GM12878 (cell line): Measurements from ENCODE around the gene OSBP. TPM values are rescaled to one million over a fixed set of nuclear protein-coding genes. Genes with fewer than 3 reads are reported as not detected.

Source experiments
- BMI1 ChIP-seq: fragments of 450-650 bp; IDR thresholded peaks from 2 replicates; pipeline ENCODE4 v1.6.1; 2016; ENCODE audit warnings: mild to moderate bottlenecking, moderate library complexity, borderline replicate concordance
- BRCA1 ChIP-seq: IDR thresholded peaks from 2 replicates; pipeline ENCODE4 v1.6.1; 2011; ENCODE audit warnings: low read depth, low read length, improper control_type of control experiment
- CBFB ChIP-seq: IDR thresholded peaks from 2 replicates; pipeline ENCODE4 v1.6.1; 2016; ENCODE audit warnings: antibody characterized with exemption, low read depth
- CHD1 ChIP-seq: IDR thresholded peaks from 2 replicates; pipeline ENCODE4 v1.6.1; 2012; ENCODE audit warnings: low read depth, low read length, improper control_type of control experiment
- FOXK2 ChIP-seq: fragments of 450-650 bp; IDR thresholded peaks from 2 replicates; pipeline ENCODE4 v1.6.1; 2017; ENCODE audit warnings: mild to moderate bottlenecking, moderate library complexity
- GABPA ChIP-seq: IDR thresholded peaks from 2 replicates; pipeline ENCODE4 v1.6.1; 2014; ENCODE audit warnings: antibody characterized with exemption, low read depth, mild to moderate bottlenecking, inconsistent platforms
- HDAC2 ChIP-seq: fragments of 200-600 bp; sonication (generic); IDR thresholded peaks from 2 replicates; pipeline ENCODE4 v1.6.1; 2017
- IKZF2 ChIP-seq, 2 experiments: fragments of 450-650 bp; IDR thresholded peaks; 2 replicates each; pipeline ENCODE4 v1.6.1; 2017; ENCODE audit warnings: mild to moderate bottlenecking in 2 of 2, moderate library complexity in 2 of 2
- MEF2A ChIP-seq: IDR thresholded peaks from 2 replicates; pipeline ENCODE4 v1.6.1; 2011; ENCODE audit warnings: low read depth, mild to moderate bottlenecking, low read length, moderate library complexity; ENCODE audit not compliant: insufficient read depth
- MYC ChIP-seq: IDR thresholded peaks from 2 replicates; pipeline ENCODE4 v1.6.1; 2011; ENCODE audit warnings: mild to moderate bottlenecking, low read length, moderate library complexity, inconsistent platforms; ENCODE audit not compliant: insufficient read depth, insufficient replicate concordance, insufficient read length, severe bottlenecking
- NR2C1 ChIP-seq: fragments of 450-650 bp; IDR thresholded peaks from 2 replicates; pipeline ENCODE4 v1.6.1; 2017; ENCODE audit warnings: antibody characterized with exemption, mild to moderate bottlenecking, moderate library complexity
- RELA ChIP-seq: fragments of 450-650 bp; IDR thresholded peaks from 2 replicates; pipeline ENCODE4 v1.8.0; 2014; ENCODE audit warnings: borderline replicate concordance; ENCODE audit not compliant: partially characterized antibody
- SMARCA5 ChIP-seq: fragments of 450-650 bp; IDR thresholded peaks from 2 replicates; pipeline ENCODE4 v1.6.1; 2017; ENCODE audit warnings: mild to moderate bottlenecking
- SMC3 ChIP-seq: IDR thresholded peaks from 2 replicates; pipeline ENCODE4 v1.6.1; 2011; ENCODE audit warnings: low read length, improper control_type of control experiment, borderline replicate concordance
- TBL1XR1 ChIP-seq: IDR thresholded peaks from 2 replicates; pipeline ENCODE4 v1.6.1; 2012; ENCODE audit warnings: low read depth, low read length, improper control_type of control experiment
- WRNIP1 ChIP-seq: IDR thresholded peaks from 2 replicates; pipeline ENCODE4 v1.6.1; 2011; ENCODE audit warnings: low read depth, low read length, improper control_type of control experiment, borderline replicate concordance
- ZNF217 ChIP-seq: fragments of 450-650 bp; IDR thresholded peaks from 2 replicates; pipeline ENCODE4 v1.6.1; 2017; ENCODE audit warnings: antibody characterized with exemption, mild to moderate bottlenecking
- ZNF274 ChIP-seq: IDR thresholded peaks from one replicate; pipeline ENCODE4 v1.8.0; 2011; ENCODE audit not compliant: insufficient read length, insufficient read depth
- ZZZ3 ChIP-seq: IDR thresholded peaks from 2 replicates; pipeline ENCODE4 v1.6.1; 2011; ENCODE audit warnings: low read depth; ENCODE audit not compliant: control insufficient read depth, insufficient read length
- polyA plus RNA-seq, 11 experiments: library from polyadenylated mRNA; depleted of rRNA in 4 of 11; unstranded in 6 of 11; stranded (reverse) in 5 of 11; fragments of >200 nt; fragmentation: Nextera tagmentation in 4 of 11; fragmentation: Illumina TruSeq in 1 of 11; extraction: Ambion mirVana in 4 of 11; extraction: Trizol in 1 of 11; gene quantifications; 1 replicate in 1 of 11; 2 replicates in 10 of 11; pipeline versions ENCODE4 v1.2.1 to v1.2.3, GENCODE V29; 2011 to 2016; ENCODE audit warnings: inconsistent platforms in 2 of 11, missing spikeins in 2 of 11, low read depth in 1 of 11
- total RNA-seq, 4 experiments: library from RNA; depleted of rRNA in 3 of 4; stranded (reverse); fragments of >200 nt in 3 of 4; fragmentation: Illumina TruSeq in 1 of 4; extraction: Trizol in 1 of 4; gene quantifications; 2 replicates each; pipeline versions ENCODE4 v1.2.1 to v1.2.3, GENCODE V29; 2013 to 2021
- TF ChIP-seq, protein P1 (sequence below): fragments of 150-350 bp; IDR thresholded peaks from 2 replicates; pipeline ENCODE4 v1.6.1; 2016; ENCODE audit warnings: low read depth, low read length
- TF ChIP-seq, protein P2 (sequence below): fragments of 450-650 bp; IDR thresholded peaks from 2 replicates; pipeline ENCODE4 v1.6.1; 2017; ENCODE audit warnings: mild to moderate bottlenecking, low read depth, inconsistent platforms; ENCODE audit not compliant: poor library complexity, severe bottlenecking
- TF ChIP-seq, protein P3 (sequence below): fragments of 450-650 bp; IDR thresholded peaks from 2 replicates; pipeline ENCODE4 v1.6.1; 2017; ENCODE audit warnings: mild to moderate bottlenecking

The OSBP gene
- total and polyA plus RNA-seq, 10 of the 15 experiments (the other 5 are each of a cell fraction or from before 2014, with no cell fraction given) = 5.9 to 41.2 (median 21.7) TPM

DNA sequence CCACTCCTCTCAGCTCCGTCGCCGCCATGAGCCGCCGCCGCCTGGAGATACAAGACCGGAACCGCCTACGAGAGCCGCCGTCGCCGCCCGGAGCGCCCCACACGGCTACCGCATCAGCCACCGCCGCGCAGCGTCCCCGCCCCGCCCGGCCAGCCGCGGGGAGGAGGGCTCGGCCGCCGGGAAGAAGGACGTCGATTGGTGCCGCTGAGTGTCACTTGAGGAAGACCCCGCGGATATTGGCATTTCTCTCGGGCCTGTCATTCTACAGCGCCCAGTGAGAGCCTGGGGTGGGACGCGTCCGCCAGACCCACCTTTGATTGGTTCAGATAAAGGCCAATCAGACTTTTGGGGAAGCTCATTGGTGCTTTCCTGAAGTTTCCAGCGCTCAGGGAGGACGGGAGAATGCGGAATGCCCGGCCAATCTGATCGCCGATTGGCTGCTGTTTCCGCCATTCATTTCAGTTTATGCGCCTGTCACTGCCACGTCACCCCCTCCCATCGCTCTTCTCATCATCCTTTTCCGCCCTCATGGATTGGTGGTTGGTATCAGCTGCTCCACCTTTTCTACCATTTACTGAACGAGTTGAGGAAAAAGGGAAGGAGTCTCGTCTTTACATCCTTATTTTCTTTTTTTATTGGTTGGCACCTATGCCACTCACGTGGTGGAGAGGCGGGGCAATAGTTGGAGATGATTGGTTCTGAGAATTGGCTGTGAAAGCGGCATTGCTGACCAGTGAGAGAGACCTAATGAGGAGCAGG, at the start of gene OSBP (continued):
- TF ChIP-seq, protein P1, sequence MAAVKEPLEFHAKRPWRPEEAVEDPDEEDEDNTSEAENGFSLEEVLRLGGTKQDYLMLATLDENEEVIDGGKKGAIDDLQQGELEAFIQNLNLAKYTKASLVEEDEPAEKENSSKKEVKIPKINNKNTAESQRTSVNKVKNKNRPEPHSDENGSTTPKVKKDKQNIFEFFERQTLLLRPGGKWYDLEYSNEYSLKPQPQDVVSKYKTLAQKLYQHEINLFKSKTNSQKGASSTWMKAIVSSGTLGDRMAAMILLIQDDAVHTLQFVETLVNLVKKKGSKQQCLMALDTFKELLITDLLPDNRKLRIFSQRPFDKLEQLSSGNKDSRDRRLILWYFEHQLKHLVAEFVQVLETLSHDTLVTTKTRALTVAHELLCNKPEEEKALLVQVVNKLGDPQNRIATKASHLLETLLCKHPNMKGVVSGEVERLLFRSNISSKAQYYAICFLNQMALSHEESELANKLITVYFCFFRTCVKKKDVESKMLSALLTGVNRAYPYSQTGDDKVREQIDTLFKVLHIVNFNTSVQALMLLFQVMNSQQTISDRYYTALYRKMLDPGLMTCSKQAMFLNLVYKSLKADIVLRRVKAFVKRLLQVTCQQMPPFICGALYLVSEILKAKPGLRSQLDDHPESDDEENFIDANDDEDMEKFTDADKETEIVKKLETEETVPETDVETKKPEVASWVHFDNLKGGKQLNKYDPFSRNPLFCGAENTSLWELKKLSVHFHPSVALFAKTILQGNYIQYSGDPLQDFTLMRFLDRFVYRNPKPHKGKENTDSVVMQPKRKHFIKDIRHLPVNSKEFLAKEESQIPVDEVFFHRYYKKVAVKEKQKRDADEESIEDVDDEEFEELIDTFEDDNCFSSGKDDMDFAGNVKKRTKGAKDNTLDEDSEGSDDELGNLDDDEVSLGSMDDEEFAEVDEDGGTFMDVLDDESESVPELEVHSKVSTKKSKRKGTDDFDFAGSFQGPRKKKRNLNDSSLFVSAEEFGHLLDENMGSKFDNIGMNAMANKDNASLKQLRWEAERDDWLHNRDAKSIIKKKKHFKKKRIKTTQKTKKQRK = peak; percentile 100
- TF ChIP-seq, protein P2, sequence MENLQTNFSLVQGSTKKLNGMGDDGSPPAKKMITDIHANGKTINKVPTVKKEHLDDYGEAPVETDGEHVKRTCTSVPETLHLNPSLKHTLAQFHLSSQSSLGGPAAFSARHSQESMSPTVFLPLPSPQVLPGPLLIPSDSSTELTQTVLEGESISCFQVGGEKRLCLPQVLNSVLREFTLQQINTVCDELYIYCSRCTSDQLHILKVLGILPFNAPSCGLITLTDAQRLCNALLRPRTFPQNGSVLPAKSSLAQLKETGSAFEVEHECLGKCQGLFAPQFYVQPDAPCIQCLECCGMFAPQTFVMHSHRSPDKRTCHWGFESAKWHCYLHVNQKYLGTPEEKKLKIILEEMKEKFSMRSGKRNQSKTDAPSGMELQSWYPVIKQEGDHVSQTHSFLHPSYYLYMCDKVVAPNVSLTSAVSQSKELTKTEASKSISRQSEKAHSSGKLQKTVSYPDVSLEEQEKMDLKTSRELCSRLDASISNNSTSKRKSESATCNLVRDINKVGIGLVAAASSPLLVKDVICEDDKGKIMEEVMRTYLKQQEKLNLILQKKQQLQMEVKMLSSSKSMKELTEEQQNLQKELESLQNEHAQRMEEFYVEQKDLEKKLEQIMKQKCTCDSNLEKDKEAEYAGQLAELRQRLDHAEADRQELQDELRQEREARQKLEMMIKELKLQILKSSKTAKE = peak; percentile 99
- peak; percentile 50; the same call in 1 of the 2 replicates for TF ChIP-seq FOXK2
- no peak for TF ChIP-seq ZNF274
- TF ChIP-seq MYC = no peak
- no peak for TF ChIP-seq TBL1XR1
- peak; percentile 65 for TF ChIP-seq RELA
- TF ChIP-seq ZNF217 = no peak
- no peak for TF ChIP-seq ZZZ3
- TF ChIP-seq CHD1 = no peak
- no peak; the same call in 1 of the 2 replicates for TF ChIP-seq SMARCA5
- peak; percentile 84 for TF ChIP-seq GABPA
- TF ChIP-seq IKZF2 (IDR thresholded peaks at IDR 0.05) = no peak
- TF ChIP-seq, protein P3, sequence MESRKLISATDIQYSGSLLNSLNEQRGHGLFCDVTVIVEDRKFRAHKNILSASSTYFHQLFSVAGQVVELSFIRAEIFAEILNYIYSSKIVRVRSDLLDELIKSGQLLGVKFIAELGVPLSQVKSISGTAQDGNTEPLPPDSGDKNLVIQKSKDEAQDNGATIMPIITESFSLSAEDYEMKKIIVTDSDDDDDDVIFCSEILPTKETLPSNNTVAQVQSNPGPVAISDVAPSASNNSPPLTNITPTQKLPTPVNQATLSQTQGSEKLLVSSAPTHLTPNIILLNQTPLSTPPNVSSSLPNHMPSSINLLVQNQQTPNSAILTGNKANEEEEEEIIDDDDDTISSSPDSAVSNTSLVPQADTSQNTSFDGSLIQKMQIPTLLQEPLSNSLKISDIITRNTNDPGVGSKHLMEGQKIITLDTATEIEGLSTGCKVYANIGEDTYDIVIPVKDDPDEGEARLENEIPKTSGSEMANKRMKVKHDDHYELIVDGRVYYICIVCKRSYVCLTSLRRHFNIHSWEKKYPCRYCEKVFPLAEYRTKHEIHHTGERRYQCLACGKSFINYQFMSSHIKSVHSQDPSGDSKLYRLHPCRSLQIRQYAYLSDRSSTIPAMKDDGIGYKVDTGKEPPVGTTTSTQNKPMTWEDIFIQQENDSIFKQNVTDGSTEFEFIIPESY = no peak; the same call in 1 of the 2 replicates
- no peak for TF ChIP-seq CBFB
- TF ChIP-seq BMI1 = no peak
- no peak for TF ChIP-seq WRNIP1
- no peak for TF ChIP-seq BRCA1
- TF ChIP-seq HDAC2 = no peak
- TF ChIP-seq MEF2A = no peak
- TF ChIP-seq SMC3 = no peak
- no peak for TF ChIP-seq NR2C1
